K562 (cell line): ENCODE results near the gene IL17REL. TPM values are rescaled to one million over a fixed set of nuclear protein-coding genes. Genes with fewer than 3 reads are reported as not detected.

Experiments used
- FOXA3 ChIP-seq, 2 experiments: fragments of 450-650 bp in 1 of 2; sonication (generic) in 1 of 2; formaldehyde crosslinking; IDR thresholded peaks in 1 of 2; conservative IDR thresholded peaks in 1 of 2; 2 replicates each; pipeline versions ENCODE4 v1.4.0 to v1.8.0; 2020 to 2022; ENCODE audit warnings: mild to moderate bottlenecking in 2 of 2, missing genetic modification reagents in 1 of 2
- REST ChIP-seq, 2 experiments: fragments of 450-650 bp; formaldehyde crosslinking in 1 of 2; IDR thresholded peaks; 2 replicates each; pipeline versions ENCODE4 v1.4.0 to v1.6.1; 2014 to 2020; ENCODE audit warnings: mild to moderate bottlenecking in 2 of 2, borderline replicate concordance in 1 of 2, low read depth in 1 of 2
- ZNF695 ChIP-seq: fragments of 450-650 bp; formaldehyde crosslinking; IDR thresholded peaks from 2 replicates; pipeline ENCODE4 v1.4.0; 2020; ENCODE audit warnings: mild to moderate bottlenecking, moderate library complexity
- polyA plus RNA-seq, 8 experiments: library from polyadenylated mRNA; depleted of rRNA in 4 of 8; stranded (reverse) in 5 of 8; unstranded in 3 of 8; fragments of >200 nt; fragmentation: Nextera tagmentation in 2 of 8; fragmentation: Illumina TruSeq in 1 of 8; extraction: Ambion mirVana in 2 of 8; extraction: Trizol in 1 of 8; gene quantifications; 2 replicates each; pipeline versions ENCODE4 v1.2.1 to v1.2.3, GENCODE V29; 2011 to 2014; ENCODE audit warnings: inconsistent platforms in 1 of 8, missing spikeins in 1 of 8
- total RNA-seq, 7 experiments: library from RNA; depleted of rRNA in 6 of 7; stranded (reverse); fragments of >200 nt in 6 of 7; fragmentation: Illumina TruSeq in 2 of 7; extraction: Trizol in 2 of 7; gene quantifications; 2 replicates each; pipeline versions ENCODE4 v1.2.1 to v1.2.3, GENCODE V29; 2011 to 2021; ENCODE audit warnings: low replicate concordance in 1 of 7

IL17REL gene
- total and polyA plus RNA-seq, 9 of the 15 experiments (the other 6 are each of a cell fraction or from before 2014, with no cell fraction given): 0.05 to 0.42 (median 0.11) TPM; not detected in 4

GRCh38 chr22:50012211-50013181, at the start of gene IL17REL (continued):
- TF ChIP-seq REST (IDR thresholded peaks at IDR 0.05; ENCODE audit: borderline replicate concordance) (peak; percentile 56; the same call in 1 of the 2 replicates), REST (CRISPR knock-in tag; IDR thresholded peaks at IDR 0.05; ENCODE audit: low read depth) (no peak), ZNF695 (CRISPR knock-in tag) (no peak), FOXA3 (CRISPR knock-in tag; conservative IDR thresholded peaks at IDR 0.05 in 1 of 2, IDR thresholded peaks at IDR 0.05 in 1 of 2) (no peak)
